ENCODE results near the gene EXD3. TPM values are rescaled to one million over a fixed set of nuclear protein-coding genes. Genes with fewer than 3 reads are reported as not detected.

EXD3 gene
- total and polyA plus RNA-seq, 9 of the 15 experiments (the other 6 are each of a cell fraction or from before 2014, with no cell fraction given): 0.29 to 12.5 (median 3.9) TPM

GRCh38 chr9:137294091-137294680 lies 128.8 kb downstream of the EXD3 start (continued):
- no peak for TF ChIP-seq FOXO4 (CRISPR knock-in tag; IDR thresholded peaks at IDR 0.05)
- TF ChIP-seq ATF1 (CRISPR knock-in tag; IDR thresholded peaks at IDR 0.05): no peak
- peak; percentile 52; the same call in 1 of the 2 replicates for TF ChIP-seq ATF1 (tag; IDR thresholded peaks at IDR 0.05)
- peak; percentile 66 for TF ChIP-seq BCOR (IDR thresholded peaks at IDR 0.05)
- TF ChIP-seq ZNF76 (CRISPR knock-in tag; IDR thresholded peaks at IDR 0.05; ENCODE audit: borderline replicate concordance): no peak
- TF ChIP-seq ARID1B (IDR thresholded peaks at IDR 0.05): no peak
- TF ChIP-seq THRB (CRISPR knock-in tag; conservative IDR thresholded peaks at IDR 0.05): no peak
- no peak for TF ChIP-seq DIDO1 (tag; IDR thresholded peaks at IDR 0.05; ENCODE audit: low read depth)
- no peak for TF ChIP-seq PRDM10 (IDR thresholded peaks at IDR 0.05; ENCODE audit: partially characterized antibody)
- TF ChIP-seq BMI1 (IDR thresholded peaks at IDR 0.05; ENCODE audit: low read length): no peak
- TF ChIP-seq ZNF75A (CRISPR knock-in tag; IDR thresholded peaks at IDR 0.05): no peak
- no peak for TF ChIP-seq NBN (IDR thresholded peaks at IDR 0.05; ENCODE audit: low read depth)
- no peak for TF ChIP-seq PREB (CRISPR knock-in tag; IDR thresholded peaks at IDR 0.05)
- TF ChIP-seq ZBTB1 (CRISPR knock-in tag; IDR thresholded peaks at IDR 0.05; ENCODE audit: borderline replicate concordance, low read depth): no peak
- peak; percentile 85 for TF ChIP-seq HCFC1 (IDR thresholded peaks at IDR 0.05; ENCODE audit: low read depth, low read length)
- TF ChIP-seq NELFE (IDR thresholded peaks at IDR 0.05; ENCODE audit: insufficient read depth, insufficient read length): no peak
- TF ChIP-seq POLR3A (IDR thresholded peaks at IDR 0.05; ENCODE audit: borderline replicate concordance, extremely low read depth, insufficient read depth, insufficient read length): no peak
- TF ChIP-seq GTF2B (IDR thresholded peaks at IDR 0.05; ENCODE audit: extremely low read depth, insufficient read length): no peak
- no peak for TF ChIP-seq ZEB2 (IDR thresholded peaks at IDR 0.05)
- peak; percentile 92 for TF ChIP-seq SREBF1 (IDR thresholded peaks at IDR 0.05; ENCODE audit: borderline replicate concordance, low read depth, low read length)
- peak; percentile 43 for TF ChIP-seq NFYB (IDR thresholded peaks at IDR 0.05; ENCODE audit: extremely low read depth, insufficient read length)
